Anterior cingulate cortex (tissue), 58 donors: ENCODE measurements around the gene ASNSD1.
"Not testable (repeated sequence)": the region's sequence is repeated elsewhere in the genome, so short reads cannot be mapped to it uniquely, and the experiment has no call there.

Experiments used
- DNase-seq, 58 donors: peaks; one replicate each; lab custom pipeline; 2025; lab: John Stamatoyannopoulos, UW

The ASNSD1 gene

DNA sequence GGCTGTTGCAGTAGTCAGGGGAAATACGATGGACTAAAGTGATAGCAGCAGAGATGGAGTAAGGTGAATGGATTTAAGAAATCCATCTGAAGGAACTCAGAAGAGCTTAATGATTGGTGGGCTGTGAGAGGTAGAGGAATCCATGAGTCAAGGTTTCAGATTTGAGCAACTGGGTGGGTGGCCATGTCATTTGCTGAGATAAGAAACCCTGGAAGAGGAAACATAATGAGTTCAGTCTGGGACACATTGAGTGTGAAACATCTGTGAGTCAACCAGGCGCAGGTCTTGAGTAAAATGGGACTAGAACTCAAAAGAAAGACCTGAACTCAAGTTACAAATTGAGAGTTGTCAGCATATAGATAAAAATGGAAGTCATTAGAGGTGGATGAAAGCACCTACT, 19.7 kb upstream of the ASNSD1 start:
- no peak for DNase-seq

GRCh38 chr2:189646521-189646920, 14.7 kb upstream of the ASNSD1 start:
- no peak for DNase-seq

GRCh38 chr2:189648846-189649509, 12.3 kb upstream of the ASNSD1 start:
- DNase-seq: no peak

DNA sequence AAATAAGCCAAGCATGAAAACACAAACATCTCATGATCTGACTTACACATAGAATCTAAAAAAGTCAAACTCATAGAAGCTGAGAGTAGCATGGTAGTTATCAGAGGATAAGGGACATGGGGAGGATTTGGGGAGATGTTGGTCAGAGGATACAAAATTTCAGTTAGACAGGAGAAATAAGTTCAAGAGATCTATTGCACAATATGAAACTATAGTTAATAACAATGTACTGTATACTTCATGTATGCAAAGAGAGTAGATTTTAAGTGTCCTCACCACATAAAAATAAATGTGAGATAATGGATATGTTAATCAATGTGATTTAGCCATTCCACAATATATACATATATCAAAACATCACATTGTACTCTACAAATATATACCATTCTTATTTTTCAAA, 10.0 kb upstream of the ASNSD1 start:
- no peak for DNase-seq

- not testable (repeated sequence) for DNase-seq
These were observed 7.8 kb upstream of the ASNSD1 start for GRCh38 chr2:189653464-189653863.

- no peak for DNase-seq
These were observed 6.6 kb upstream of the ASNSD1 start for GRCh38 chr2:189654641-189655040.

DNA sequence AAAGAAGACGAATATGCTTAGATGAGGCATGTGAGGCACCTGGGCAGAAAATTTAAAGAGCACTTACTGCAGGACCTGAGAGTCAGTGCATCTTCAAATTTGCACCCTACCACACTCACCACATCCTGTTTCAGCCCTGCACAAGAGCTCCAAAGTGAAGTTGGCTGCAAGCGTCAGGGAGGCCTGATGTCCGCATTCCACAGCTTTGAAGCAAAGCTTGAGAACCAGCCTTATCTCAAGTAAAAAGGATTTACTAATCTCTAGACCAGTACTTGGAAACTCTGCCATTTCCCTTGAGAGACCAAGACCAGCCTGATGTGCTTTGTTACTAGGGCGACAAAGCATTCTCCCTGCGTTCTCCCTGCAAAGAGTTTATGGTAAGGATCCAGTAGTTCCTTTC, 3.4 kb upstream of the ASNSD1 start:
- no peak for DNase-seq

GRCh38 chr2:189658306-189659212, 2.7 kb upstream of the ASNSD1 start:
- no peak for DNase-seq

DNA sequence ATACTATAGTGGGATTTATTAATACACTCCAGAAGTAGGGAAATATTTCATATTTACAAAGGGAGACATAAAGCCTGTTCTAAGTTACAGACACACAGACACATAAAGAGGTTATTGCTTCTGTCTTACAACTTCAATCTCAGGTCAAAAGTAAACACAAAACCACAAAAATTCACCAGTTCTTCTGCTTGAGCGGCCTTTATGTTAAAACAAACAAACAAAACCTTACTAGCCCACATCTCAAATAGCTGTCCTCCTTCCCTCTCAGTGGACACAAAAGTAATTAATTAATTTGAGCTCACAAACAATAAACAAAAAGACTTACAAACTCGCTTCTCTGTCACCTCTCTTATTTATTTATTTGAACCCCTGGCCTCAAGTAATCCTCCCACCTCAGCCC, 1.5 kb upstream of the ASNSD1 start:
- DNase-seq: no peak

- no peak for DNase-seq
These were observed 484 bp upstream of the ASNSD1 start for GRCh38 chr2:189660803-189661147.

DNA sequence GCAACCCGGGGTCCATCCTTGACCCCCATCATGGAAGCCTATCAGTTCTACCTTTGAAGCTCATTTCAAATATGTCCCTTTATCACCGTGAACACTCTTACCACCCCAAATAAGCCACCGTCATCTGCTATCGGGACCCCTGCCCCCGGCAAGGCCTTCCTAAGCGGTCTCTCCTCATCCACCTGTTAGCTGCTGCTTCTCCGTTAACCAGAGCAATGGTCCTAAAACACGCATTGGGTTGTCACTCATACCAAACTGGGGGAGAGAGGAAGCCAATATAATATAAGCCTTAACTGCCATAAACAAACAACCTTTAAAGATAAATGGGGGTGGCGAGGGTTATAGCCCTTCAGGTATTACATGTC, 680 bp downstream of the ASNSD1 start:
- DNase-seq: peak in 1 of 58 donors; percentile 4

- DNase-seq: no peak
These were observed 1.5 kb downstream of the ASNSD1 start for GRCh38 chr2:189662669-189663226.

GRCh38 chr2:189663319-189663718, 2.1 kb downstream of the ASNSD1 start:
- not testable (repeated sequence) for DNase-seq

DNA sequence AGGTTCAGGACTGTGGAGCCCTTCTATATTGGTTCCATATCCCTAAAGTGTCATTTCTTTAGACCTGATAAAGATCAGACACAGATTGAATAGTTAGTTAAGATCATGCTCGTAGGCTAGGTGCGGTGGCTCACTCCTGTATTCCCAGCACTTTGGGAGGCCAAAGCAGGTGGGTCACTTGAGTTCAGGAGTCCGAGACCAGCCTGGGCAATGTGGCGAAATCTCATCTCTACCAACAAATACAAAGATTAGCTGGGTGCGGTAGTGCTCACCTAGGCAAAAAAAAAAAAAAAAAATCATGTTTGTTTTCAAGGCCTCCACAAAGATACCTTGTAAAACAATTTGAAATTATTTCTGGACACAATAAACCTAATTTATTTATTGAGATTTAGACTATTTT, 8.7 kb downstream of the ASNSD1 start:
- DNase-seq: no peak

GRCh38 chr2:189673661-189674373, 12.6 kb downstream of the ASNSD1 start:
- DNase-seq: no peak

GRCh38 chr2:189674374-189675112, 13.3 kb downstream of the ASNSD1 start, which contains the start of gene ANKAR:
Gene ANKAR (plus strand): TSS chr2:189674670. CDS start chr2:189676491, 1,821 bp downstream.
- DNase-seq: peak in 57 of 58 donors; percentile 23 to 88 (median 80)

DNA sequence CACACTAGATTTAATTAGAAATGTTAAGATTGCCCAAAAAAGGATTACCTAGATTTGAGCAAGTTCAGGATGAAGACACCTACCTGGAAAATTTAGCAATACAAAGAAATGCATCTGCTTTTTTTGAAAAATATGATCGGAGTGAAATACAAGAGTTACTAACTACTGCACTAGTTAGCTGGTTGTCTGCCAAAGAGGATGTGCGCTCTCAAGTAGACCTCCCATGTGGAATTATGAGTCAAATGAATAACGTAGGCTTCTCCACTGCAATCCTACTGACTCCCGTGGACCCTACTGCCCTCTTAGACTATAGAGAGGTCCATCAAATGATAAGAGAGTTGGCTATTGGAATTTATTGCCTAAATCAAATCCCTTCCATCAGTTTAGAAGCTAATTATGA, 15.2 kb downstream of the ASNSD1 start:
- DNase-seq: no peak

GRCh38 chr2:189679226-189679625, 18.0 kb downstream of the ASNSD1 start:
- no peak for DNase-seq

GRCh38 chr2:189681203-189681602, 19.9 kb downstream of the ASNSD1 start:
- DNase-seq: no peak

DNA sequence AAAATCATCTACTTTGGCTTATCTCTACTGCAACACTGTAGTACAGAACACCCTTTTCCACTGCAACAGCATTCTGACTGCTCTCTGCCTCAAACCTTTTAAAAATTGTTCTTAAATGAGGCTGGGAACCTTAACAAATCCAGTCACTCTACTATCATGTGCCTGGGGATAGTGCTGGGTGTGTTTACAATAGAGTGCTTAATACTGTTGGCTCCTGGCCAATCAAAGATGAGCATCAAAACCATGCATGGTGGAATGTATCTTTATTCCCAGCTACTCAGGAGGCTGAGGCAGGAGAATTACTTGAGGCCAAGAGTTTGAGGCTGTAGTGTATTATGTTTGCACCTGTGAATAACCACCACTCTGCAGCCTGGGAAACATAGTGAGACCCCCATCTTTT, 20.6 kb downstream of the ASNSD1 start:
- no peak for DNase-seq
